ENCODE measurements around the gene CLEC16A.

The CLEC16A gene

GRCh38 chr16:11104168-11105037 is 160.0 kb downstream of the CLEC16A start:
- DNase-seq = no peak

GRCh38 chr16:11105038-11105903 is 160.9 kb downstream of the CLEC16A start:
- no peak for DNase-seq

- DNase-seq = no peak
These were observed 162.4 kb downstream of the CLEC16A start for GRCh38 chr16:11106726-11107125.

DNA sequence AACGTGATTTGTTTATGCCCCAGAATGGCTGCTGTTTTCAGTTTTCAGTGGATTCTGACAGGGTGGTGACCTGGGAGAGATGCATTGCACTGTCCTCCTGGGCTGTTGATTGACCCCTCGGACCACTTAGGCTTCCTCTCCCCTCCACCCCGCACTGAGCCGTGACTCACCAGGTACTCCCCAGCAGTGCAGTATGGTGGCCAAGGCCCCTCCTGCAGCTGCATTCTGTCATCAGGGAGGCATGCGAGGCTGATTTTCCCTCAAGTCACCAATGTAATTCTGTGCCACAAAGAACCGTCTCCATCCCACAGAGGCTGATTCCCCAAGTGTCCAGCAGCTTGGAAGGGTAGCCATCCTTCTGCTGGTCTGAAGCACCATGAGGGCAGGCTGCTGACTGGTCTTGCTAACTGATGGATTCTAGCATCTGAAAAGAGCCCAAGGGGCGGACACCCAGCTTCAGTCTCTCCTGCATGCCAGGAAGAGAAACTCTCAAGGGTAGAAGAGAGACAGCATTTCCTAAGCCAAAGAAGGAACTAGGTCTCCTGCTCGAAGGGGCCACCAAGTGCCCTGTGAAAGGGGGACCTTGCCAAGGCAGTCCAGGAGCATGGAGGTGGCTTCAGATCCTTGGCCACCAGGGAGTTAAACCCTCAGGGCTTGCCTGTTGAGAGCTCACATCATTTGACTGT is 163.6 kb downstream of the CLEC16A start:
- no peak for DNase-seq

- no peak for DNase-seq
These were observed 164.1 kb downstream of the CLEC16A start for GRCh38 chr16:11108466-11108805.

DNA sequence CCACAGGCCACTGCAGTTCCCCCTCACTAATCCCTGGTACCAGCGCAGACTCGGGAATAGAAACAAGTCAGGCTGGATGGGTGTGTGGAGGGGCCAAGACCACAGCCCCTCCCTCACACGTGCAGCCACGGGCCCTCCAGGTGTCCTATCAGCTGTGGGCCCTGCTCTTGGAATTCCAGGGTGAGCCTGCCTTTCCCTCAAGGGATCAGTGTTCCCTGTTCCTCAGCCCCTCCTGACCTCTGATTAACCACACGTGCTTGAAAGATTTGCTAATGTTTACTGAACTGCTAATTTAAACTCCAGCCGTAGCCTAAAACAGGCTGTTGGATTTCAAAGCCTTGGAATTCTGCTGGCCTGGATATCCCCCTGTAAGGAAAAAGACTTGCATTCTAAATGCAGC is 165.2 kb downstream of the CLEC16A start:
- no peak for DNase-seq

- no peak for DNase-seq
These were observed 166.8 kb downstream of the CLEC16A start for GRCh38 chr16:11111150-11111549.

- DNase-seq = no peak
These were observed 167.7 kb downstream of the CLEC16A start for GRCh38 chr16:11111856-11112634.

DNA sequence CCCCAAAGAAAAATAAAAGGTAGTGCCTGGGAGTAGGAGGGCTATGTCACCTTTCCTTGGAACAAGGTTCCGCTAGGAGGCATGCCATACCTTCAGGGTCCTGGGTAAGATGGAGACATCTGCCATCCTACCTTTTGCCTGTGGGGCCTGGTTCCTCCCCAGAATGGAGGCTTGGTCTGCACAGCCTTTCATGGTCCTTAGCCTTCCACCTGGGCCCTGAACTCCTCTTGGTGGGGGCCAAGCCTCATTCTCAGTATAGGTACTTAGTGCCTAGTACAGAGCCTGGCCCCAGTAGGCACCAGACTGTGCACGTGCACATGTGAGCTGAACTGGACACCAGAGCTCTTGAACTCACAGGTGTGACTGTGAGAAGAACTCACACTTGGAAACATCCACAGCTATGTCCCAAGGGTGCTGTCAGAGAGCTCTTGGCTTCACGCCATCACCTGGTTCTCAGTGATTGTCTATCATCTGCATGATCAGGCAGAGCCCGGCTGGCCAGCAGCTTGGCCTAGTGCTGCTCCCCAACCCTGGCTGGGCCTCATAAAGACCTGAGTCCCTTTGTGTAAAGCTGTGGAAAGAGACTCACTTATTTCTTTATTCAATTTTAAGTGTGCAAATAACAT is 168.5 kb downstream of the CLEC16A start:
- DNase-seq = no peak

DNA sequence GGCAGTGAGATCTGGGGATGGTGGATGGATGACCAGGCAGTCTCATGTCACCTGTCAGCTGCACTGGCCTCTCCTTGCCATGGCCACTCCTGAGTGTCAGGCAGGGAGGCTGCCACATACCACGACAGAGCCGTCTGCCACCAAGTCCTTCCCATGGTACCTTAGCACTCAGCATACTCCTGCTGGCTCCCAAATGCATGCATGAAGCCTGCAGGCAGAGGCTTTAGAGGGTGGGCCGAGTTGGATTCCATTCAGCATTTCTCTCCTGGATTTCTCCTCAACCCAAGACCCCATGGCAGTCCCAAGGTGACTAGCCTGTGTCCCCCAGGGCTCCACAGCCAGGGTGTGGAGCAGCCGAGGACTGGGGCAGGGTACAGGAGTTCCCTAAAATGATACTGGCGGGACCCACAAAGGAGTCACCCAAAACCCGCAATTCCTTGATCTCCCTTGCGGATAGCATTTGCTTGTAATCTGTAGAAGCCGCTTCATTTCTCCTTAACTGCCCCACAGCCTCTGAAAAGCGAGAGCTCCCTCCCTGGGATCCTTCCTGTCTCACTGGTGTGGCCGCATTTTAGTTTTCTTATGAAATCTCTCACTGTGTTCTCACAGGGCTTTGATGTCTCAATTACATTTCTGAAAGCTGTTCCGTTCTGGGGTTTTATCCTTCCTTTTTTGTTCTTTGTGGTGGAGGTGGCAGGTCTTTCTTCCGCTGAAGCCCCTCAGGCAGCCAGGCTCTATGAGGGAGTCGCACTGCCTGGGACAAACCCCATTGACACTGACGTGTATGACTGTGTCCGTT is 170.2 kb downstream of the CLEC16A start:
- DNase-seq = no peak

DNA sequence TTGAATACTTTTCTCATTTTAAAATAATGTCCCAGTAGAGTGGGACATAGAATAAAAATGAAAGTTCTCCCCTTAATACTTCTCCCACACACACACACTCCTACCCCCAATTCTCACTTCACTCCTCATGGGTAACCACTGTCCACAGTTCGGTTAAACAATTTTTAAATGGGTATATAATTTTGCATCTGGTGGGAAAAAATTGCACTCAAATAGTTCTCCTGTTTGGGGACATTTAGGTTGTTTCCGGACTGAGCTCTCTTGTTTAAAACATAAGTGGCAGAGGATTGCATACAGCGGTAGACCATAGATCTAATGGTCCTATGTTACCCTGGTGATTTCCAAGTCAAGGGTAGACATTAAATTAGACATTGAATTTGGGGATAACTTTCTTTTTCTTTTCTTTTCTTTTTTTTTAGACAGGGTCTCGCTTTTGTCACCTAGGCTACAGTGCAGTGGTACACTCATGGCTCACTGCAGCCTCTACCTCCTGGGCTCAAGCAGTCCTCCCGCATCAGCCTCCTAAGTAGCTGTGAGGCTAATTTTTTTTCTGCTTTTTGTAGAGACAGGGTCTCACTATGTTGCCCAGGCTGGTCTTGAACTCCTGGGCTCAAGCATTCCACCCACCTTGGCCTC is 173.3 kb downstream of the CLEC16A start:
- no peak for DNase-seq

DNA sequence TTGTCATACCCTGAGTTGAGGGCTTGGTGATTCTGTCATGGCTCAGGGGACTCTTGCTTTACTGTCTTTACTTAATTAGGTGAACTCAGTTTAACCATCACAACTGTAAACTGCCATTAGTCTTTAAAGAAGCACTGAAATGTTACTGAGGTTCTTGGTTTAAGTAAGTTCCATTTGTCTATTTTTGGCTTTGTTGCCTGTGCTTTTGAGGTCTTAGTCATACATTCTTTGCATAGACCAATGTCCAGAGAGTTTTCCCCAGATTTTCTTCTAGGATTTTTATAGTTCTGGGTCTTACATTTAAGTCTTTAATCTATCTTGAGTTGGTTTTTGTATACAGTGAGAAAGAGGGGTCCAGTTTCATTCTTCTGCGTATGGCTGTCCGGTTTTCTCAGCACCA is 174.1 kb downstream of the CLEC16A start:
- DNase-seq = no peak

- no peak for DNase-seq
These were observed 176.8 kb downstream of the CLEC16A start for GRCh38 chr16:11121083-11121608.

GRCh38 chr16:11121914-11122692 is 177.7 kb downstream of the CLEC16A start:
- DNase-seq = no peak

- no peak for DNase-seq
These were observed 179.3 kb downstream of the CLEC16A start for GRCh38 chr16:11123666-11124065.

DNA sequence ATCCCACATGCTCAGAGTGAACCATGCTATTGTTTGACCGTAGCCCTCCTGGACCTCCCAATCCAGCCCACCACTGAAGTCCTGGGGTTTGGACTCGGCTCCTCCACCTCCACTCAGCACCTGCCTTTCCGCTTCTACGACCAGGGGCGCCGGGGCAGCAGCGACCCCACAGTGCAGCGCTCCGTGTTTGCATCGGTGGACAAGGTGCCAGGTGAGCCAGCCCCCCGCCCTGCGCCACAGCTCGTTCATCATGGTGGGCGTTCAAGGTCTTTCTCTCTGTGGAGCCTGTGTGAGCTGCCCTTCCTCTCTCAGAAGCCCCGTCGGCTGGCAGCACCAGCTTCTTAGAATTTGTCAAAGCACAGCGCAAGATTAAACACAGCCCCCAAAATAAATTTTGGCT is 181.6 kb downstream of the CLEC16A start:
- no peak for DNase-seq

- DNase-seq = no peak
These were observed 182.2 kb downstream of the CLEC16A start for GRCh38 chr16:11126399-11127054.

GRCh38 chr16:11127610-11128195 is 183.3 kb downstream of the CLEC16A start:
- DNase-seq = no peak

All from NCI-H748 treated with DMSO at 0.1 percent for 48 hours (cell line).